GM12873 (cell line): ENCODE measurements around the gene RALGDS.

Experiments used
- TF ChIP-seq, protein P1 (sequence below): IDR thresholded peaks from 2 replicates; pipeline ENCODE4 v1.5.1; 2012; ENCODE audit warnings: low read depth, mild to moderate bottlenecking, moderate library complexity, low read length, control low read depth; ENCODE audit not compliant: insufficient read depth; ENCODE audit errors: missing control alignments

Gene RALGDS

GRCh38 chr9:133142684-133143622 is 21.9 kb upstream of the RALGDS start:
- TF ChIP-seq, protein P1, sequence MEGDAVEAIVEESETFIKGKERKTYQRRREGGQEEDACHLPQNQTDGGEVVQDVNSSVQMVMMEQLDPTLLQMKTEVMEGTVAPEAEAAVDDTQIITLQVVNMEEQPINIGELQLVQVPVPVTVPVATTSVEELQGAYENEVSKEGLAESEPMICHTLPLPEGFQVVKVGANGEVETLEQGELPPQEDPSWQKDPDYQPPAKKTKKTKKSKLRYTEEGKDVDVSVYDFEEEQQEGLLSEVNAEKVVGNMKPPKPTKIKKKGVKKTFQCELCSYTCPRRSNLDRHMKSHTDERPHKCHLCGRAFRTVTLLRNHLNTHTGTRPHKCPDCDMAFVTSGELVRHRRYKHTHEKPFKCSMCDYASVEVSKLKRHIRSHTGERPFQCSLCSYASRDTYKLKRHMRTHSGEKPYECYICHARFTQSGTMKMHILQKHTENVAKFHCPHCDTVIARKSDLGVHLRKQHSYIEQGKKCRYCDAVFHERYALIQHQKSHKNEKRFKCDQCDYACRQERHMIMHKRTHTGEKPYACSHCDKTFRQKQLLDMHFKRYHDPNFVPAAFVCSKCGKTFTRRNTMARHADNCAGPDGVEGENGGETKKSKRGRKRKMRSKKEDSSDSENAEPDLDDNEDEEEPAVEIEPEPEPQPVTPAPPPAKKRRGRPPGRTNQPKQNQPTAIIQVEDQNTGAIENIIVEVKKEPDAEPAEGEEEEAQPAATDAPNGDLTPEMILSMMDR: no peak

- TF ChIP-seq, protein P1: no peak
Observed at GRCh38 chr9:133141833-133142595, 21.0 kb upstream of the RALGDS start.

DNA sequence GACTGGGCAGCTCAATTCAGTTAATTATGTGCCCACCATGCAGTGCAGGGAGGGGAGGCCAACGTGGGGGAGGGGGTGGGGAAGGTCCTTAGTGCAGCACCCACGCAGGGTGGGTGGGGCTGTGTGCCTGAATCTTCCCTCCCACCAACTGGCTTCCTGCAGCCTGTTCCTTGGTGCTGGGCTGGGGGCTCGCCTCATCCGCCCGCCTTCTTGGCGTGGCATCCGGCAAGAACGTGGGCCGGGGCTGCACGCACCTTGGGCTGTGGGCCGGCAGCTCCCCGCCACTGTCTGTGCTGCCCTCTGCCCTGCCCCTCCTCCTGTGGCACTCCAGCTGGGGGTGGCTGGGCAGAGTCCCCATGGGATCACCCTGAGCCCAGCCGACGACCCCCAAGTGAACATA is 19.6 kb upstream of the RALGDS start:
- TF ChIP-seq, protein P1: no peak

DNA sequence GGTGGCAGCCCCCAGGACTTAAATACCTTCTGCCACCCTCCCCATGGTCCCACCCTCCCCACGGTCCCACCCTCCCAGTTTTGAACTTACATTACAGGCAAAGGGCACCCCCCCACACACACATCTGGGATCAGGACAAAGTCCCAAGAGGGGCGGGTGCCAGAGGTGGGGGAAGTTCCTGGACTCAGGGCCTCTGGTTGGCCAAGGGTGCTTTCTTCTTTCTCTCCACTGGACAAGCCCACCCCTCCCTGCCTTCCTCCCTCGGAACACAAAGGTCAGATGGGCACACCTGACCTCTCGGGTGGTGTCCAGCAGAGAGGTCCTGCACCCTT is 19.1 kb upstream of the RALGDS start:
- TF ChIP-seq, protein P1: no peak

- TF ChIP-seq, protein P1: no peak
Observed at GRCh38 chr9:133139246-133140173, 18.5 kb upstream of the RALGDS start.

- TF ChIP-seq, protein P1: no peak
Observed at GRCh38 chr9:133137451-133138231, 16.6 kb upstream of the RALGDS start.
